Measurements from ENCODE around the gene CYB5B.

DNA sequence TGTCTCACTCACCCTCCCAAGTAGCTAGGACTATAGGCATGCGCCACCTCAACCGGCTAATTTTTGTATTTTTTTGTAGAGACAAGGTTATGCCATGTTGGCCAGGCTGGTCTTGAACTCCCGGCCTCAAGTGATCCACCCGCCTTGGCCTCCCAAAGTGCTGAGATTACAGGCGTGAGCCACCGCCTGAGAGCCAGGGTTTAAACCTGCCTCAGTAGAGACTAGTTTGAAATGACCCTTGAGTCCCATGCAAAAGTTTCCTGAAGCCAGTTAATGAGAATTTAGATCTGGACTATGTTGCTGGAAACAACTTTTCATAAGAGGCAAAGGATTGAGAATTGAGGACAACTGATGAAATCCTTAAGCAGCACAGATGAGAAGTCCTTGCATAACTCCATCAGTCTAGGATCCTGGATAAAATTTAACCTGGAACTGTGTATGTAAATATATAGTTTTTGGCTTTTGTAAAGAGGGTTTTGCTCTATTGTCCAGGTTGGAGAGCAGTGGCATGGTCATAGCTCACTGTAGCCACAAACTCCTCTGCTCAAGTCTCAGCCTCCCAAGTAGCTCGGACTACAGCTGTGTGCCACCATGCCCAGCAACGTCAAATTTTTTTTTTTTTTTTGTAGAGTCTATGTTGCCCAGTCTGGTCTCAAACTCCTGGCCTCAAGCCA is 43.2 kb downstream of the CYB5B start:
- TF ChIP-seq FOXM1 (IDR thresholded peaks at IDR 0.05; ENCODE audit: borderline replicate concordance) = no peak
- TF ChIP-seq ZNF384 (IDR thresholded peaks at IDR 0.05) = no peak
- no peak for TF ChIP-seq SUZ12 (IDR thresholded peaks at IDR 0.05)
